ENCODE data around the gene SIPA1.

DNA sequence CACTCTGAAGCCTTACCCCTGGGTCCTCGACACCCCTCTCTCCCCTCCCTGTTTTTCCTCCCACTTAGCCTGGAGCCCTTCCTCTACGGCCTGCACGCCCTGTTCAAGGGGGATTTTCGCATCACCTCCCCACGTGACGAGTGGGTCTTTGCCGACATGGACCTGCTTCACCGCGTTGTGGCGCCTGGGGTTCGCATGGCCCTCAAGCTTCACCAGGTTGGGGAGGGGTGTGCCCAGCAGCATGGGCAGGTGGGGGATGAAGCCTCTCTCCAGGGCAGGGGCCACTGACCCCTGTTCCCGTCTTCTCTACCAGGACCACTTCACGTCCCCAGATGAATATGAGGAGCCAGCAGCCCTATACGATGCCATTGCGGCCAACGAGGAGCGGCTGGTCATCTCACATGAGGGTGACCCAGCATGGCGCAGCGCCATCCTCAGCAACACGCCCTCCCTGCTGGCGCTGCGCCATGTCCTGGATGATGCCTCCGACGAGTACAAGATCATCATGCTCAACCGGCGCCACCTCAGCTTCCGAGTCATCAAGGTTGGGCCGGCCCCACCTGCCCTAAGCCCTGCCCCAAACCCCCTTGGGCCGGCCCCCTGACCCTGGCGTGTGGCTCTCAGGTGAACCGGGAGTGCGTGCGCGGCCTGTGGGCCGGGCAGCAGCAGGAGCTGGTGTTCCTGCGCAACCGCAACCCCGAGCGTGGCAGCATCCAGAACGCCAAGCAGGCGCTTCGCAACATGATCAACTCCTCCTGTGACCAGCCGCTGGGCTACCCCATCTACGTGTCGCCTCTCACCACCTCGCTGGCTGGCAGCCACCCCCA lies 2.8 kb upstream of the SIPA1 start:
- TF ChIP-seq, protein P1, sequence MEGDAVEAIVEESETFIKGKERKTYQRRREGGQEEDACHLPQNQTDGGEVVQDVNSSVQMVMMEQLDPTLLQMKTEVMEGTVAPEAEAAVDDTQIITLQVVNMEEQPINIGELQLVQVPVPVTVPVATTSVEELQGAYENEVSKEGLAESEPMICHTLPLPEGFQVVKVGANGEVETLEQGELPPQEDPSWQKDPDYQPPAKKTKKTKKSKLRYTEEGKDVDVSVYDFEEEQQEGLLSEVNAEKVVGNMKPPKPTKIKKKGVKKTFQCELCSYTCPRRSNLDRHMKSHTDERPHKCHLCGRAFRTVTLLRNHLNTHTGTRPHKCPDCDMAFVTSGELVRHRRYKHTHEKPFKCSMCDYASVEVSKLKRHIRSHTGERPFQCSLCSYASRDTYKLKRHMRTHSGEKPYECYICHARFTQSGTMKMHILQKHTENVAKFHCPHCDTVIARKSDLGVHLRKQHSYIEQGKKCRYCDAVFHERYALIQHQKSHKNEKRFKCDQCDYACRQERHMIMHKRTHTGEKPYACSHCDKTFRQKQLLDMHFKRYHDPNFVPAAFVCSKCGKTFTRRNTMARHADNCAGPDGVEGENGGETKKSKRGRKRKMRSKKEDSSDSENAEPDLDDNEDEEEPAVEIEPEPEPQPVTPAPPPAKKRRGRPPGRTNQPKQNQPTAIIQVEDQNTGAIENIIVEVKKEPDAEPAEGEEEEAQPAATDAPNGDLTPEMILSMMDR (IDR thresholded peaks at IDR 0.05): no peak
- TF ChIP-seq ZFX (IDR thresholded peaks at IDR 0.05; ENCODE audit: borderline replicate concordance): no peak

Measured in 22Rv1 (cell line).